Measurements from ENCODE around the gene CWC25.
"Not testable (repeated sequence)": the region's sequence is repeated elsewhere in the genome, so short reads cannot be mapped to it uniquely, and the experiment has no call there.

Gene CWC25

DNA sequence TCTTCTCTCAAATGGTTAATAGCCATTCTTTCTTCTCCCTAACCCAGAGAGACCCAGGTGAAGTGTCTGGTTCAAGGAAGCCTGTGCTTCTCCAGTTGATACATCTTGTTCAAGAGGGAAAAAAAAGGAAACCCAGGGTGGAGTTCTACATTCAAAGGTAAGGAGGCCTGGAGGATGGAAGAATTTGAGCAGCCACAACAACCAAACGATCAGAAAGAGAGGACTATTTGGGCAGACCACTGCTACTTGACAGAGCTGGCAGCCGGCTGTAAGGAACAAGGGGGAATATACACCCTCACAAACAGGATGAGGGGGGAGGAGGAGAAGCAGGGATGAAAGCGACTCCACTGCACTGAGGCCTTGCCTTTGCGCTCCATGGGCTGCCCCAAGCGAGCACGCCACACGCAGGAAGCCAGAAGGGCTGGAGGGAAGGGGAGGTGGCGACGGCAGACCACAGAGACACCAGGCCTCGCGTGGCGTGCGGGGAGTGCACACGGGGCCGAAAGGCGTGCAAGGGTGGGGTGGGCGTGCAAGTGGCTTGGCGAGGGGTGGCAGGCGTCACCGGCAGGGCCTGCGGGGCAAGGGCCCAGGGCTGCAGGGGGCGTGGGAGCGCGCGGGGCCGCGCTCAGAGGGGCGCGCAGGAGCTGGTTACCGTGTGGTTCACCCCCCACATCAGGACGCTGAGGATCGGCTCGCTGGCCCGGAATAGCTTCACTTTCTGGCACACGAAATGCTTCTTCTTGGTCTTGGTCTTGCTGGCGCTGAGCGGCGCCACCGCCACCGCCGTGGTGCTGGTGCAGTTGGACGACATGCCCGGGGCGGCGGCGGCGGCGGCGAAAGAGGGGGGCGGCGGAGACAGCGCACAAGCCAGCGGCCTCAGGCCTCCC is 26.3 kb downstream of the CWC25 start:
- H3K27ac ChIP-seq (ENCODE audit: low read depth, low read length), result peak overlapping the region; percentile 58

DNA sequence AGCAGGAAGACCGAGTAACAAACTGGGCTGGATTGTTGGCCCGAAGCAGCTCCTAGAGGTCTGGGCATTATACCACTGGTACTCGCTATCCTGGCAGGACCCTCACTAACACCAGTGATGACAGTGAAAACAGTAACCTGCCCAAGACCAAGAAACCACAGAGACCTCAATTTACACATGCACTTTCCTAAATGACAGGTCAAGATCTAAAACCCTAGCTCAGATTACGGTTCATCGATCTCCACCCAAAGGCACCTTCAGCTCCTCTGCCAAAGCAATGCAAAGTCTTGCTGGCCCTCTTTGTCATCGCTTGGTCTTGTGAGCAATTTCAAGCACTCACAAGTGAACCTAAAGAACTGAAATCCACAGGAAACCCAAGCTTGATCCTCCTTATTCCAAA is 27.3 kb downstream of the CWC25 start:
- Histone ChIP-seq H3K4me1 (ENCODE audit: control insufficient read depth, insufficient read depth, low read length, unreplicated experiment) (peaks cover 20% of the 10 kb centered on the region), H2AFZ (ENCODE audit: low read length, unreplicated experiment) (no peak overlapping the region), H3K27ac (ENCODE audit: low read depth, low read length) (no peak overlapping the region), H3K79me2 (ENCODE audit: control insufficient read depth, insufficient read depth, low read length, unreplicated experiment) (peaks cover 49% of the 10 kb centered on the region), H3K27me3 (ENCODE audit: insufficient read depth, low read length) (no peaks in the 10 kb centered on the region), H3K4me3 (ENCODE audit: low read depth, low read length) (peak overlapping the region; percentile 86), H3K36me3 (ENCODE audit: insufficient read depth, low read length) (no peaks in the 10 kb centered on the region; the same call in 1 of the 2 replicates)

More for the DNA sequence above, 26.3 kb downstream of the CWC25 start:
- peak overlapping the region; percentile 86 for H3K4me3 ChIP-seq (ENCODE audit: low read depth, low read length)
- H3K79me2 ChIP-seq (ENCODE audit: control insufficient read depth, insufficient read depth, low read length, unreplicated experiment), result peaks cover 42% of the 10 kb centered on the region
- H3K4me1 ChIP-seq (ENCODE audit: control insufficient read depth, insufficient read depth, low read length, unreplicated experiment), result peaks cover 20% of the 10 kb centered on the region
- H3K36me3 ChIP-seq (ENCODE audit: insufficient read depth, low read length), result peaks cover 3% of the 10 kb centered on the region
- H2AFZ ChIP-seq (ENCODE audit: low read length, unreplicated experiment), result peak overlapping the region; percentile 42
- H3K27me3 ChIP-seq (ENCODE audit: insufficient read depth, low read length), result no peaks in the 10 kb centered on the region

DNA sequence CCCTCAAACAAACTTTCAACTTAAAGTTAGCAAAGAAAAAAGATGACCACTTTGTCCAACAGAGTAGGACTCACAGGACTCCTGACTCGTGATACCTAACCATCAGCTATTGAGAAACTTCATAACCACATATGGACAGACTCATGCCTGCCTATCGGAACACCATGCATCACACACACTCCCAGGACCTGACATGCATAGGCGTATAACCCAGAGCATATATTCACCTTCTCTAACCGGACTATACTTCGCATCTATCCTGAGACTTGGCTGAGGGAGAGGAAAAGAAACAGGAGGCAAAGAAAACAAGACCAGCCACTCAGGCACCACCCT is 28.0 kb downstream of the CWC25 start:
- Histone ChIP-seq H3K27me3 (ENCODE audit: insufficient read depth, low read length) (no peaks in the 10 kb centered on the region), H3K4me1 (ENCODE audit: control insufficient read depth, insufficient read depth, low read length, unreplicated experiment) (peaks cover 20% of the 10 kb centered on the region), H3K4me3 (ENCODE audit: low read depth, low read length) (peak overlapping the region; percentile 86), H2AFZ (ENCODE audit: low read length, unreplicated experiment) (no peak overlapping the region), H3K79me2 (ENCODE audit: control insufficient read depth, insufficient read depth, low read length, unreplicated experiment) (peaks cover 56% of the 10 kb centered on the region), H3K27ac (ENCODE audit: low read depth, low read length) (no peak overlapping the region), H3K36me3 (ENCODE audit: insufficient read depth, low read length) (peaks cover 4% of the 10 kb centered on the region)

DNA sequence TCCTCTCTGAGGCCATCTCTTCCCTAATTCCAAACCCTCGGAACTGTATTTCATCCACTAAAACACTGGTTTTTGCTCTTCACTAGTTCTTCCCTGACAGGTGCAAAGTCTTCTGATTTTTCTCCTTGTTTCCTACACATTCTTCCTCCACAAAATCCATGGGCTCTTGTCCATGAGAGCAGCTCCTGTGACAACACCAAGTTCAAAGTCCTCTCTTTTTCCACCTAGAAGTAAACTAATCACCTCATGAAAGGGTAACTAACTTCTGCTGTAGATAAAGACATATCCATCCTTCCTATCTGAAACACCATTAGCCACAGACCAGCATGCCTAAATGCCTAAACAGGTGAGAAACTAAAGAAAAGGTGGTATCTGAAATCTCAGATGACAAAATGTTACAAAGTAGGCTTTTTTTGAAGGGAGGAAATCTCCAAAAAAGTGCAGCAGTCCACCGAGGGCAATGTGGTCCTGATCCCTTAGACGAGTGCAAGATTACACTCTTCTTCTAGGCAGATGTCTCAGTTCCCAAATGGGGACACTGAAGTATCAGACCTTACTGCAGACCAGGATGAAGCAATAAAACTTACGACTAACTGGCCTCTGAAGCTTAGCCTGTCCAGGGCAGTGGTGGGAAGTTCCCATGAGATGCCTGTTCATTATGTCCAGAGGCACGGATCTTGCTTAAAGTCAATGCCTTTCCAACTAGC is 28.5 kb downstream of the CWC25 start:
- H2AFZ ChIP-seq (ENCODE audit: low read length, unreplicated experiment), result no peak overlapping the region
- peaks cover 20% of the 10 kb centered on the region for H3K4me1 ChIP-seq (ENCODE audit: control insufficient read depth, insufficient read depth, low read length, unreplicated experiment)
- no peaks in the 10 kb centered on the region for H3K27me3 ChIP-seq (ENCODE audit: insufficient read depth, low read length)
- peaks cover 4% of the 10 kb centered on the region for H3K36me3 ChIP-seq (ENCODE audit: insufficient read depth, low read length)
- no peak overlapping the region for H3K27ac ChIP-seq (ENCODE audit: low read depth, low read length)
- H3K79me2 ChIP-seq (ENCODE audit: control insufficient read depth, insufficient read depth, low read length, unreplicated experiment), result peaks cover 59% of the 10 kb centered on the region
- peak overlapping the region; percentile 86; the same call in 1 of the 2 replicates for H3K4me3 ChIP-seq (ENCODE audit: low read depth, low read length)

DNA sequence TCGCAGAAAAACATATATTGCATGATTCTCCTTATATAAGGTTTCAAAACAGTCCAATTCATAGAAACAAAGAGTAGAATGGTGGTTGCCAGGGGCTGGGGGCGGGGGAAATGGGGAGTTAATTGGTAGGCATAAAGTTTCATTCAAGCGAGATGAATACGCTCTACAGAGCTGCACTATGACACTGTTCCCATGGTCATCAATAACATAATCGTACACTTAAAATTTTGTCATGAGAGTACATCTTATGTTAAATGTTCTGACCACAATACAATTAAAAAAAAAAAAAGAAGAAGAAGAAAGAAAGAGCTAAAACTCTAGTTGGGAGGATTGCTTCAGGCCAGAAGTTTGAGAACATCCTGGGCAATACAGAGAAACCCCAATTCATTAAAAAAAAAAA is 30.9 kb downstream of the CWC25 start:
- Histone ChIP-seq H3K27ac (ENCODE audit: low read depth, low read length) (no peak overlapping the region), H3K4me1 (ENCODE audit: control insufficient read depth, insufficient read depth, low read length, unreplicated experiment) (peaks cover 27% of the 10 kb centered on the region), H3K4me3 (ENCODE audit: low read depth, low read length) (no peak overlapping the region), H3K79me2 (ENCODE audit: control insufficient read depth, insufficient read depth, low read length, unreplicated experiment) (peaks cover 71% of the 10 kb centered on the region), H3K36me3 (ENCODE audit: insufficient read depth, low read length) (peaks cover 4% of the 10 kb centered on the region; the same call in 1 of the 2 replicates), H3K27me3 (ENCODE audit: insufficient read depth, low read length) (no peaks in the 10 kb centered on the region), H2AFZ (ENCODE audit: low read length, unreplicated experiment) (no peak overlapping the region)

DNA sequence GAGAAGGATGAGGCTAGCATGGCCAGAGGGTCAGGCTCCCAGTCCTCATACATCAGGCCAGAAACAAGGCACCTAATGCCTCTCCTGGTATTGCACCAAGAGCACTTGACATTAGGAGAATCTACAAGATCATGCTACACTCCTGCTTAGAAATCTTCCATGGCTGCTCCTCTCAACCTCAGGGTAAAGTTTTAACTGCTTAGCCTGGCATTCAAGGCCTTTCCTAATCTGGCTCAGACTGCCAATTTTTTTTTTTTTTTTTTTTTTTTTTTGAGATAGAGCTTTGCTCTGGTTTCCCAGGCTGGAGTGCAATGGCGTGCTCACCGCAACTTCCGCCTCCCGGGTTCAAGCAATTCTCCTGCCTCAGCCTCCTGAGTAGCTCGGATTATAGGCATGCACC is 34.0 kb downstream of the CWC25 start:
- Histone ChIP-seq H2AFZ (ENCODE audit: low read length, unreplicated experiment) (no peak overlapping the region), H3K27ac (ENCODE audit: low read depth, low read length) (no peak overlapping the region), H3K4me3 (ENCODE audit: low read depth, low read length) (no peak overlapping the region), H3K36me3 (ENCODE audit: insufficient read depth, low read length) (peaks cover 9% of the 10 kb centered on the region; the same call in 1 of the 2 replicates), H3K79me2 (ENCODE audit: control insufficient read depth, insufficient read depth, low read length, unreplicated experiment) (peaks cover 59% of the 10 kb centered on the region), H3K4me1 (ENCODE audit: control insufficient read depth, insufficient read depth, low read length, unreplicated experiment) (peaks cover 15% of the 10 kb centered on the region), H3K27me3 (ENCODE audit: insufficient read depth, low read length) (no peaks in the 10 kb centered on the region)

DNA sequence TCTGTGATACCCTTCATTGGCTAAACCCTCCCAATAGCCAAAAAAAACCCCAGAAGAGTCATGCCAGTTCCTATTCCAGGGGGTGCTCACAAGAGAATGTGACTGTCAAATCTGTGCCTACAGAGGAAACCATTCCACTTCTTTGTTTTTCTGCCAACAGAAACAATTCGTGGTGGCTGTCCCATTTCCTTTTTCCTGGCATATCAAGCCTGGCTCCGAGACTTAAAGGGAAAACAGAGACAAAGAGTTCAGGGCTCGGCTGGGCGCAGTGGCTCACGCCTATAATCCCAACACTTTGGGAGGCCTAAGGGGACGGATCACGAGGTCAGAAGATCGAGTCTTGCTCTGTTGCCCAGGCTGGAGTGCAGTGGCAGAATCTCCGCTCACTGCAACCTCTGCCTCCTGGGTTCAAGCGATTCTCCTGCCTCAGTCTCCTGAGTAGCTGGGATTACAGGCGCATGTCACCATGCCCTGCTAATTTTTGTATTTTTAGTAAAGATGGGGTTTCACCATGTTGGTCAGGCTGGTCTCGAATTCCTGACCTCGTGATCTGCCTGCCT is 34.9 kb downstream of the CWC25 start:
- peaks cover 53% of the 10 kb centered on the region for H3K79me2 ChIP-seq (ENCODE audit: control insufficient read depth, insufficient read depth, low read length, unreplicated experiment)
- not testable (repeated sequence) for H3K27me3 ChIP-seq (ENCODE audit: insufficient read depth, low read length); H2AFZ ChIP-seq (ENCODE audit: low read length, unreplicated experiment); H3K4me3 ChIP-seq (ENCODE audit: low read depth, low read length); H3K27ac ChIP-seq (ENCODE audit: low read depth, low read length)
- peaks cover 15% of the 10 kb centered on the region for H3K4me1 ChIP-seq (ENCODE audit: control insufficient read depth, insufficient read depth, low read length, unreplicated experiment)
- peaks cover 13% of the 10 kb centered on the region; the same call in 1 of the 2 replicates for H3K36me3 ChIP-seq (ENCODE audit: insufficient read depth, low read length)

DNA sequence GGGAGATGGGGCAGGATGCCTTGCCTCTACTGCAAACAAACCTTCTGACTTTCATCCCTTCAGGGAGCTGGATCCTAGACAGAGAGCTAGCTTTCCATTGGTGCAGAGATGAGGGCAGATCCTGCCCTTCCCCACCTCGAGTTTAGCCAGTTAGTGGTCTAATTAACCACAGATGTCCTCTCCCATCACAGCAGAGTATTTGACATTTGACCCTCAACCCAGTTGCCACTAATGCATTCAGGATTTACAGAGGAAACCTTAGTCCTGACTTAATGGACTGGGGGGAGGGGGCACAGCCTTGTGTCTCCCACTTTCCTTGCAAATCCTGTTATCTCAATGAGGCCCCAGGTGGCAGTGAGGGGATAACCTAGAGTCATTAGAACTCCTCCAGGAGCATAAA is 35.9 kb downstream of the CWC25 start:
- peaks cover 19% of the 10 kb centered on the region; the same call in 1 of the 2 replicates for H3K36me3 ChIP-seq (ENCODE audit: insufficient read depth, low read length)
- no peak overlapping the region for H3K27ac ChIP-seq (ENCODE audit: low read depth, low read length)
- H3K27me3 ChIP-seq (ENCODE audit: insufficient read depth, low read length), result no peaks in the 10 kb centered on the region
- H3K4me3 ChIP-seq (ENCODE audit: low read depth, low read length), result no peak overlapping the region
- no peak overlapping the region for H2AFZ ChIP-seq (ENCODE audit: low read length, unreplicated experiment)
- peaks cover 51% of the 10 kb centered on the region for H3K79me2 ChIP-seq (ENCODE audit: control insufficient read depth, insufficient read depth, low read length, unreplicated experiment)
- H3K4me1 ChIP-seq (ENCODE audit: control insufficient read depth, insufficient read depth, low read length, unreplicated experiment), result peaks cover 15% of the 10 kb centered on the region

DNA sequence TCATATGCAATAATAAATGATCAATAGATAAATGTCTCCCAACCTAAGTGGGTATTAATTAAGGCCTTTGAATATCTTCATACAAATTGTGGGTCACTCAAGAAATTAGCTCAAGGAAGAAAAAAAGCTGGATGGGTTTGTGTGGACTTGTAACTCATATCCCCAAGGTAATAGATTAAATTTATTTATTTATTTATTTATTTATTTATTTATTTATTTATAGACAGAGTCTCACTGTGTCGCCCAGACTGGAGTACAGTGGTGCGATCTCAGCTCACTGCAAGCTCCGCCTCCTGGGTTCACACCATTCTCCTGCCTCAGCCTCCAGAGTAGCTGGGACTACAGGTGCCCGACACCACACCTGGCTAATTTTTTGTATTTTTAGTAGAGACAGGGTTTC is 37.1 kb downstream of the CWC25 start:
- Histone ChIP-seq H3K79me2 (ENCODE audit: control insufficient read depth, insufficient read depth, low read length, unreplicated experiment) (peaks cover 40% of the 10 kb centered on the region), H3K4me1 (ENCODE audit: control insufficient read depth, insufficient read depth, low read length, unreplicated experiment) (peaks cover 15% of the 10 kb centered on the region), H3K36me3 (ENCODE audit: insufficient read depth, low read length) (peaks cover 23% of the 10 kb centered on the region; the same call in 1 of the 2 replicates)
- H3K27ac ChIP-seq (ENCODE audit: low read depth, low read length); H3K4me3 ChIP-seq (ENCODE audit: low read depth, low read length); H3K27me3 ChIP-seq (ENCODE audit: insufficient read depth, low read length); H2AFZ ChIP-seq (ENCODE audit: low read length, unreplicated experiment): not testable (repeated sequence)

DNA sequence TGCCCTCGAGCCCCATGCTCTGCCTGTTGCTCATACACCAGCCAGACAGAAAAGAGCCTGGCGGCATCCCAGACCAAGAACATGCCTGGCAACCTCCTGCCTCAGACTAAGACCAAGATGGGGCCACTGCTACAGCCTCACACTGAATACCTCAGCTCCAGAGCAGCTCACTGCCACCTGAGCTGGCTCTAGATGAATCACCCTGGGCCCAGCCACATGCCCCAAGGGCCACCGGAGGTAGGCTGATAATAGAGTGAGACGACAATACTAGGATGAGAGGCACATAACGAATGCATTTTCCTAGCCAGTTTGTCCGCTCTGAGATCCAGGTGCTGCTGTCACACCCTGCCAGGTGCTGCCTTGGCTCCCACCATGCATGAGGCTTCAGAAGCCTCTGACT is 38.7 kb downstream of the CWC25 start:
- no peak overlapping the region for H2AFZ ChIP-seq (ENCODE audit: low read length, unreplicated experiment)
- H3K79me2 ChIP-seq (ENCODE audit: control insufficient read depth, insufficient read depth, low read length, unreplicated experiment), result peaks cover 31% of the 10 kb centered on the region
- H3K27me3 ChIP-seq (ENCODE audit: insufficient read depth, low read length), result no peaks in the 10 kb centered on the region
- no peak overlapping the region for H3K4me3 ChIP-seq (ENCODE audit: low read depth, low read length)
- no peak overlapping the region for H3K27ac ChIP-seq (ENCODE audit: low read depth, low read length)
- peaks cover 15% of the 10 kb centered on the region for H3K4me1 ChIP-seq (ENCODE audit: control insufficient read depth, insufficient read depth, low read length, unreplicated experiment)
- H3K36me3 ChIP-seq (ENCODE audit: insufficient read depth, low read length), result peaks cover 19% of the 10 kb centered on the region; the same call in 1 of the 2 replicates
